GM21619 (cell line): ENCODE results near the gene ALDH16A1.

ENCODE experiments used
- ATAC-seq: cut with Tn5 transposase; IDR thresholded peaks from one replicate; pipeline ENCODE4 v1.9.1; 2021; ENCODE audit not compliant: unreplicated experiment

The ALDH16A1 gene

GRCh38 chr19:49423071-49423984 lies 29.7 kb upstream of the ALDH16A1 start, which contains the start of gene PTH2:
TSS of gene PTH2 (minus strand) at chr19:49423441. CDS start at chr19:49423339, 102 bp downstream.
- ATAC-seq = no peak

GRCh38 chr19:49423985-49424303 lies 29.1 kb upstream of the ALDH16A1 start:
- ATAC-seq = no peak

- ATAC-seq = no peak
These were observed 27.8 kb upstream of the ALDH16A1 start, which contains the start of gene GFY for GRCh38 chr19:49425178-49425577. TSS of gene GFY (plus strand) at chr19:49425388. CDS start at chr19:49426431, 1,043 bp downstream.

- no peak for ATAC-seq
These were observed 27.0 kb upstream of the ALDH16A1 start for GRCh38 chr19:49425922-49426592.

- ATAC-seq = no peak
These were observed 25.7 kb upstream of the ALDH16A1 start for GRCh38 chr19:49427339-49427738.

- no peak for ATAC-seq
These were observed 25.0 kb upstream of the ALDH16A1 start for GRCh38 chr19:49427855-49428546.

- ATAC-seq = no peak
These were observed 24.2 kb upstream of the ALDH16A1 start for GRCh38 chr19:49428547-49429451.

GRCh38 chr19:49430172-49430677 lies 22.8 kb upstream of the ALDH16A1 start:
- no peak for ATAC-seq

GRCh38 chr19:49430678-49431329 lies 22.2 kb upstream of the ALDH16A1 start:
- no peak for ATAC-seq

GRCh38 chr19:49431330-49431749 lies 21.7 kb upstream of the ALDH16A1 start:
- ATAC-seq = no peak

GRCh38 chr19:49432141-49433073 lies 20.6 kb upstream of the ALDH16A1 start:
- no peak for ATAC-seq

GRCh38 chr19:49433240-49433901 lies 19.7 kb upstream of the ALDH16A1 start:
- ATAC-seq = no peak

GRCh38 chr19:49434907-49435583 lies 18.0 kb upstream of the ALDH16A1 start:
- no peak for ATAC-seq

GRCh38 chr19:49435670-49436069 lies 17.4 kb upstream of the ALDH16A1 start:
- no peak for ATAC-seq

- ATAC-seq = no peak
These were observed 16.5 kb upstream of the ALDH16A1 start for GRCh38 chr19:49436381-49437017.

GRCh38 chr19:49437231-49437630 lies 15.8 kb upstream of the ALDH16A1 start:
- ATAC-seq = no peak

- ATAC-seq = no peak
These were observed 14.8 kb upstream of the ALDH16A1 start for GRCh38 chr19:49438261-49438660.
